ENCODE data around the gene STK25.
"Not testable (repeated sequence)": the region's sequence is repeated elsewhere in the genome, so short reads cannot be mapped to it uniquely, and the experiment has no call there.

The STK25 gene

GRCh38 chr2:241514986-241515737 lies 6.8 kb upstream of the STK25 start:
- no peaks in the 10 kb centered on the region for H3K27me3 ChIP-seq (ENCODE audit: control insufficient read depth, insufficient read depth, low read length)
- H3K4me3 ChIP-seq (ENCODE audit: low read length), result no peak overlapping the region
- H3K9ac ChIP-seq (ENCODE audit: low read length), result no peak overlapping the region
- no peaks in the 10 kb centered on the region for H3K4me1 ChIP-seq (ENCODE audit: control insufficient read depth, insufficient read depth, low read length)
- no peaks in the 10 kb centered on the region for H3K36me3 ChIP-seq (ENCODE audit: control insufficient read depth, insufficient read depth, low read length)
- H3K9me3 ChIP-seq (ENCODE audit: control insufficient read depth, low read length), result no peaks in the 10 kb centered on the region

- Histone ChIP-seq H3K9ac (ENCODE audit: low read length) (no peak overlapping the region), H3K9me3 (ENCODE audit: control insufficient read depth, low read length) (no peaks in the 10 kb centered on the region), H3K4me1 (ENCODE audit: control insufficient read depth, insufficient read depth, low read length) (peaks cover 2% of the 10 kb centered on the region), H3K36me3 (ENCODE audit: control insufficient read depth, insufficient read depth, low read length) (no peaks in the 10 kb centered on the region), H3K4me3 (ENCODE audit: low read length) (no peak overlapping the region), H3K27me3 (ENCODE audit: control insufficient read depth, insufficient read depth, low read length) (no peaks in the 10 kb centered on the region)
Measured at GRCh38 chr2:241514553-241514952, 6.2 kb upstream of the STK25 start.

- Histone ChIP-seq H3K27me3 (ENCODE audit: control insufficient read depth, insufficient read depth, low read length) (no peaks in the 10 kb centered on the region), H3K4me1 (ENCODE audit: control insufficient read depth, insufficient read depth, low read length) (peaks cover 21% of the 10 kb centered on the region), H3K9me3 (ENCODE audit: control insufficient read depth, low read length) (no peaks in the 10 kb centered on the region), H3K4me3 (ENCODE audit: low read length) (no peak overlapping the region), H3K36me3 (ENCODE audit: control insufficient read depth, insufficient read depth, low read length) (no peaks in the 10 kb centered on the region), H3K9ac (ENCODE audit: low read length) (no peak overlapping the region)
Measured at GRCh38 chr2:241511091-241511741, 2.8 kb upstream of the STK25 start.

- Histone ChIP-seq H3K4me3 (ENCODE audit: low read length) (peak overlapping the region; percentile 65), H3K36me3 (ENCODE audit: control insufficient read depth, insufficient read depth, low read length) (no peaks in the 10 kb centered on the region), H3K27me3 (ENCODE audit: control insufficient read depth, insufficient read depth, low read length) (no peaks in the 10 kb centered on the region), H3K4me1 (ENCODE audit: control insufficient read depth, insufficient read depth, low read length) (peaks cover 21% of the 10 kb centered on the region), H3K9ac (ENCODE audit: low read length) (peak overlapping the region; percentile 69), H3K9me3 (ENCODE audit: control insufficient read depth, low read length) (no peaks in the 10 kb centered on the region)
Measured at GRCh38 chr2:241509155-241509784, 886 bp upstream of the STK25 start.

- H3K4me3 ChIP-seq (ENCODE audit: low read length), result peak overlapping the region; percentile 60
- H3K36me3 ChIP-seq (ENCODE audit: control insufficient read depth, insufficient read depth, low read length), result no peaks in the 10 kb centered on the region
- H3K9me3 ChIP-seq (ENCODE audit: control insufficient read depth, low read length), result no peaks in the 10 kb centered on the region
- H3K27me3 ChIP-seq (ENCODE audit: control insufficient read depth, insufficient read depth, low read length), result no peaks in the 10 kb centered on the region
- peaks cover 21% of the 10 kb centered on the region for H3K4me1 ChIP-seq (ENCODE audit: control insufficient read depth, insufficient read depth, low read length)
- peak overlapping the region; percentile 64 for H3K9ac ChIP-seq (ENCODE audit: low read length)
Measured at GRCh38 chr2:241507430-241508239, 749 bp downstream of the STK25 start.

GRCh38 chr2:241506793-241507429 lies 1.5 kb downstream of the STK25 start:
- Histone ChIP-seq H3K27me3 (ENCODE audit: control insufficient read depth, insufficient read depth, low read length) (no peaks in the 10 kb centered on the region), H3K4me3 (ENCODE audit: low read length) (no peak overlapping the region), H3K36me3 (ENCODE audit: control insufficient read depth, insufficient read depth, low read length) (no peaks in the 10 kb centered on the region), H3K9ac (ENCODE audit: low read length) (peak overlapping the region; percentile 64), H3K9me3 (ENCODE audit: control insufficient read depth, low read length) (no peaks in the 10 kb centered on the region), H3K4me1 (ENCODE audit: control insufficient read depth, insufficient read depth, low read length) (peaks cover 21% of the 10 kb centered on the region)

- not testable (repeated sequence) for H3K9me3 ChIP-seq (ENCODE audit: control insufficient read depth, low read length); H3K27me3 ChIP-seq (ENCODE audit: control insufficient read depth, insufficient read depth, low read length); H3K9ac ChIP-seq (ENCODE audit: low read length); H3K4me3 ChIP-seq (ENCODE audit: low read length); H3K36me3 ChIP-seq (ENCODE audit: control insufficient read depth, insufficient read depth, low read length)
- peaks cover 21% of the 10 kb centered on the region for H3K4me1 ChIP-seq (ENCODE audit: control insufficient read depth, insufficient read depth, low read length)
Measured at GRCh38 chr2:241506317-241506716, 2.1 kb downstream of the STK25 start.

- no peak overlapping the region for H3K9ac ChIP-seq (ENCODE audit: low read length)
Measured at GRCh38 chr2:241505781-241506201, 2.6 kb downstream of the STK25 start.

GRCh38 chr2:241505086-241505780 lies 3.2 kb downstream of the STK25 start:
- peaks cover 21% of the 10 kb centered on the region for H3K4me1 ChIP-seq (ENCODE audit: control insufficient read depth, insufficient read depth, low read length)

More at GRCh38 chr2:241505781-241506201, 2.6 kb downstream of the STK25 start:
- no peak overlapping the region for H3K4me3 ChIP-seq (ENCODE audit: low read length)
- no peaks in the 10 kb centered on the region for H3K36me3 ChIP-seq (ENCODE audit: control insufficient read depth, insufficient read depth, low read length)
- H3K4me1 ChIP-seq (ENCODE audit: control insufficient read depth, insufficient read depth, low read length), result peaks cover 21% of the 10 kb centered on the region
- no peaks in the 10 kb centered on the region for H3K27me3 ChIP-seq (ENCODE audit: control insufficient read depth, insufficient read depth, low read length)
- no peaks in the 10 kb centered on the region for H3K9me3 ChIP-seq (ENCODE audit: control insufficient read depth, low read length)

GRCh38 chr2:241503776-241504392 lies 4.5 kb downstream of the STK25 start:
- Histone ChIP-seq H3K9me3 (ENCODE audit: control insufficient read depth, low read length) (no peaks in the 10 kb centered on the region), H3K27me3 (ENCODE audit: control insufficient read depth, insufficient read depth, low read length) (no peaks in the 10 kb centered on the region), H3K4me3 (ENCODE audit: low read length) (no peak overlapping the region), H3K4me1 (ENCODE audit: control insufficient read depth, insufficient read depth, low read length) (peaks cover 12% of the 10 kb centered on the region), H3K9ac (ENCODE audit: low read length) (no peak overlapping the region), H3K36me3 (ENCODE audit: control insufficient read depth, insufficient read depth, low read length) (no peaks in the 10 kb centered on the region)

More at GRCh38 chr2:241505086-241505780, 3.2 kb downstream of the STK25 start:
- Histone ChIP-seq H3K9ac (ENCODE audit: low read length) (no peak overlapping the region), H3K9me3 (ENCODE audit: control insufficient read depth, low read length) (no peaks in the 10 kb centered on the region), H3K36me3 (ENCODE audit: control insufficient read depth, insufficient read depth, low read length) (no peaks in the 10 kb centered on the region), H3K27me3 (ENCODE audit: control insufficient read depth, insufficient read depth, low read length) (no peaks in the 10 kb centered on the region), H3K4me3 (ENCODE audit: low read length) (no peak overlapping the region)

- H3K4me3 ChIP-seq (ENCODE audit: low read length), result no peak overlapping the region
- peaks cover 4% of the 10 kb centered on the region for H3K36me3 ChIP-seq (ENCODE audit: control insufficient read depth, insufficient read depth, low read length)
- H3K9me3 ChIP-seq (ENCODE audit: control insufficient read depth, low read length), result no peaks in the 10 kb centered on the region
- no peak overlapping the region for H3K9ac ChIP-seq (ENCODE audit: low read length)
- no peaks in the 10 kb centered on the region for H3K27me3 ChIP-seq (ENCODE audit: control insufficient read depth, insufficient read depth, low read length)
- H3K4me1 ChIP-seq (ENCODE audit: control insufficient read depth, insufficient read depth, low read length), result peaks cover 17% of the 10 kb centered on the region
Measured at GRCh38 chr2:241502281-241502680, 6.1 kb downstream of the STK25 start.

Data from mucosa of stomach (tissue), 1 donor.